ENCODE results near the gene MOCS1. TPM values are rescaled to one million over a fixed set of nuclear protein-coding genes. Genes with fewer than 3 reads are reported as not detected.

Gene MOCS1
- total and polyA plus RNA-seq, 2 experiments from 2014 or later: 7.3 to 9.0 TPM

DNA sequence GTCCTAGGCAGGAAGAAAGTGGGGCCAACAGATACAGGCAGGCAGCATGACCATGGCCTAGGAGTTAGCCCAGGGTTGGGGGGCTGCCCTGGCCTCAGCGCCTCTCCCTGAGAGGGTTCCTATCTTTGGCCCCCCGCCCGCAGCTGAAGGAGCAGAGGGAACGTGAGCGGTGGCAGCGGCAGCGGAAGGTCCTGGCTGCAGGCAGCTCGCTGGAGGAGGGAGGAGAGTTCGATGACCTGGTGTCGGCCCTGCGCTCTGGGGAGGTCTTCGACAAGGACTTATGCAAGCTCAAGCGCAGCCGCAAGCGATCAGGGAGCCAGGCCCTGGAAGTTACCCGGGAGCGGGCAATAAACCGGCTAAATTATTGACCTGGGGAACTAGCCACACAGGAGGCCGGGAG is 32.6 kb downstream of the MOCS1 start:
- no peaks in the 10 kb centered on the region for H3K27me3 ChIP-seq (replicated peaks; ENCODE audit: insufficient read depth)
- H3K4me3 ChIP-seq: no peak overlapping the region
- no peaks in the 10 kb centered on the region for H3K4me1 ChIP-seq (ENCODE audit: insufficient read depth)
- no peaks in the 10 kb centered on the region for H4K20me1 ChIP-seq (ENCODE audit: insufficient read depth)
- TF ChIP-seq EZH2phosphoT487 (IDR thresholded peaks at IDR 0.05; ENCODE audit: insufficient read depth, low read depth) (no peak), EZH2 (IDR thresholded peaks at IDR 0.05; ENCODE audit: insufficient read depth, poor library complexity, severe bottlenecking) (no peak)
- H2AFZ ChIP-seq: no peak overlapping the region
- no peaks in the 10 kb centered on the region for H3K79me2 ChIP-seq (ENCODE audit: insufficient read depth)
- in situ Hi-C loops (cut with MboI): no loop called here
- no peaks in the 10 kb centered on the region for H3K9me2 ChIP-seq (ENCODE audit: insufficient read depth)
- no peak overlapping the region for H3K27ac ChIP-seq
- H3K9me3 ChIP-seq (ENCODE audit: low read depth): no peaks in the 10 kb centered on the region
- no peaks in the 10 kb centered on the region for H3F3A ChIP-seq (ENCODE audit: insufficient read depth)
- DNase-seq: no peak
- H3K4me2 ChIP-seq (ENCODE audit: unreplicated experiment): no peak overlapping the region
- WGBS, 2 experiments (ENCODE audit: low coverage in 1 of 2, low lambda C conversion rate in 2 of 2, missing lambda C conversion rate in 2 of 2): 83 to 90% methylated on average over 14 to 19 of the region's 19 CpGs
- no peaks in the 10 kb centered on the region for H3K36me3 ChIP-seq (ENCODE audit: low read depth)
- H3K9ac ChIP-seq: no peak overlapping the region

DNA sequence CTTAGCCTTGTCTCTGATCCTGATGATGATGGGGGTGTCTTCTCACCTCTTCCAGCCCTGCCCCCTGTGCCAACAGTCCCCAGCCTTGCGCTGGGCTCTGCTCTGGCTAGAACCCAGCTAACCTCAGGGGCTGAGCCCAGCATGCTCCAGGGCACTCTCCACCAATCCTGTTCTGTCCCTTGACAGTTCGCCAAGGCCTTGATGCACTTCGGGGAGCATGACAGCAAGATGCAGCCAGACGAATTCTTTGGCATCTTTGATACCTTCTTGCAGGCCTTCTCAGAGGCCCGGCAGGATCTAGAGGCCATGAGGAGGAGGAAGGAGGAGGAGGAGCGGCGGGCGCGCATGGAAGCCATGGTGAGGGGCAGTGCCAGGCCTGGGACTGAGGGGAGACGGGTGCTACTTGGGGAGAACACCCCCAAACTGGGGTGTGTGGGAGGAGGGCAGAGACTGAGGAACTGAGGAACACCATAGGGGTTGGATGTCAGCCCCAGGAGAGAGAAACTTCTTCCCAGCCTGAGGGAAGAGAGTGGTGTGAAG is 33.1 kb downstream of the MOCS1 start:
- no peaks in the 10 kb centered on the region for H3K27me3 ChIP-seq (replicated peaks; ENCODE audit: insufficient read depth)
- in situ Hi-C loops (cut with MboI): no loop called here

GRCh38 chr6:39899554-39900295 is 34.5 kb downstream of the MOCS1 start:
- H4K20me1 ChIP-seq (ENCODE audit: insufficient read depth): no peaks in the 10 kb centered on the region
- no peaks in the 10 kb centered on the region for H3K27me3 ChIP-seq (replicated peaks; ENCODE audit: insufficient read depth)
- H2AFZ ChIP-seq: no peak overlapping the region
- H3K79me2 ChIP-seq (ENCODE audit: insufficient read depth): no peaks in the 10 kb centered on the region
- no peak for TF ChIP-seq EZH2phosphoT487 (IDR thresholded peaks at IDR 0.05; ENCODE audit: insufficient read depth, low read depth)
- TF ChIP-seq EZH2 (IDR thresholded peaks at IDR 0.05; ENCODE audit: insufficient read depth, poor library complexity, severe bottlenecking): no peak
- no peaks in the 10 kb centered on the region for H3K9me2 ChIP-seq (ENCODE audit: insufficient read depth)
- H3F3A ChIP-seq (ENCODE audit: insufficient read depth): no peaks in the 10 kb centered on the region
- no peaks in the 10 kb centered on the region for H3K36me3 ChIP-seq (ENCODE audit: low read depth)
- no peak overlapping the region for H3K4me3 ChIP-seq
- H3K4me2 ChIP-seq (ENCODE audit: unreplicated experiment): no peak overlapping the region
- H3K27ac ChIP-seq: no peak overlapping the region
- in situ Hi-C loops (cut with MboI): no loop called here
- H3K9ac ChIP-seq: no peak overlapping the region
- H3K4me1 ChIP-seq (ENCODE audit: insufficient read depth): no peaks in the 10 kb centered on the region
- no peaks in the 10 kb centered on the region for H3K9me3 ChIP-seq (ENCODE audit: low read depth)
- DNase-seq: peak; percentile 54
- WGBS, 2 experiments (ENCODE audit: low coverage in 1 of 2, low lambda C conversion rate in 2 of 2, missing lambda C conversion rate in 2 of 2): 91 to 95% methylated on average over 10 of the region's 10 CpGs

More for the DNA sequence above, 33.1 kb downstream of the MOCS1 start:
- WGBS, 2 experiments (ENCODE audit: low coverage in 1 of 2, low lambda C conversion rate in 2 of 2, missing lambda C conversion rate in 2 of 2): 87 to 90% methylated on average over 8 to 10 of the region's 10 CpGs
- Histone ChIP-seq H3K9me2 (ENCODE audit: insufficient read depth) (no peaks in the 10 kb centered on the region), H3K27ac (no peak overlapping the region), H3K36me3 (ENCODE audit: low read depth) (no peaks in the 10 kb centered on the region), H3K4me1 (ENCODE audit: insufficient read depth) (no peaks in the 10 kb centered on the region), H3F3A (ENCODE audit: insufficient read depth) (no peaks in the 10 kb centered on the region), H2AFZ (no peak overlapping the region), H4K20me1 (ENCODE audit: insufficient read depth) (no peaks in the 10 kb centered on the region), H3K9me3 (ENCODE audit: low read depth) (no peaks in the 10 kb centered on the region), H3K4me2 (ENCODE audit: unreplicated experiment) (no peak overlapping the region), H3K79me2 (ENCODE audit: insufficient read depth) (no peaks in the 10 kb centered on the region), H3K4me3 (no peak overlapping the region), H3K9ac (no peak overlapping the region)
- TF ChIP-seq EZH2phosphoT487 (IDR thresholded peaks at IDR 0.05; ENCODE audit: insufficient read depth, low read depth) (no peak), EZH2 (IDR thresholded peaks at IDR 0.05; ENCODE audit: insufficient read depth, poor library complexity, severe bottlenecking) (no peak)
- no peak for DNase-seq

DNA sequence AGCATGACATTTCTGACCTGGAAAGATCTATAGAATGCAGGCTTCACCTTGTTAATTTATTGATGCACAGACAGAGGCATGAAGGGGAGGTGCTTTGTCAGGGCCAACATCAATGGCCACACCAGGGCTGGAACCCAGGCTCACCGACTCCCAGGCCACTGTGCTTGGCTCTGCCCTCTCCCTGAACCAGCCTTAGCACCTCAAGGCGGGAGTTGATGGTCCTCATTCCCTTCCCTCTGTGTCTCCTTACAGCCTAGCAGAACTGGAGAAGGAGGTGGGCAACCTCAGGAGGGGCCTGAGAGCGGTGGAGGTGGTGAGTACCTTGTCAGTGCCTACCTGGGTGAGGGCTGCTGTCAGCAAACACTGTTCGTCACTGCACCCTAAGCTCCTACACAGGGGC is 35.6 kb downstream of the MOCS1 start:
- Histone ChIP-seq H3K4me3 (no peak overlapping the region), H3K9me3 (ENCODE audit: low read depth) (no peaks in the 10 kb centered on the region), H3K9ac (no peak overlapping the region), H3K4me1 (ENCODE audit: insufficient read depth) (no peaks in the 10 kb centered on the region), H2AFZ (no peak overlapping the region), H3F3A (ENCODE audit: insufficient read depth) (no peaks in the 10 kb centered on the region), H3K4me2 (ENCODE audit: unreplicated experiment) (no peak overlapping the region), H3K27ac (no peak overlapping the region), H3K9me2 (ENCODE audit: insufficient read depth) (no peaks in the 10 kb centered on the region), H4K20me1 (ENCODE audit: insufficient read depth) (no peaks in the 10 kb centered on the region), H3K27me3 (replicated peaks; ENCODE audit: insufficient read depth) (no peaks in the 10 kb centered on the region), H3K79me2 (ENCODE audit: insufficient read depth) (no peaks in the 10 kb centered on the region), H3K36me3 (ENCODE audit: low read depth) (no peaks in the 10 kb centered on the region)
- TF ChIP-seq EZH2 (IDR thresholded peaks at IDR 0.05; ENCODE audit: insufficient read depth, poor library complexity, severe bottlenecking): no peak
- TF ChIP-seq EZH2phosphoT487 (IDR thresholded peaks at IDR 0.05; ENCODE audit: insufficient read depth, low read depth): no peak
- in situ Hi-C loops (cut with MboI): no loop called here
- 94 to 95% methylated on average over 4 of the region's 4 CpGs for WGBS, 2 experiments (ENCODE audit: low coverage in 1 of 2, low lambda C conversion rate in 2 of 2, missing lambda C conversion rate in 2 of 2)
- DNase-seq: no peak
